Superior temporal gyrus (tissue), 1 donor: Measurements from ENCODE around the gene MRPL53.
A peak's percentile ranks its signal among the peaks of the same experiment; 100 is the strongest.
"Not testable (repeated sequence)": the region's sequence is repeated elsewhere in the genome, so short reads cannot be mapped to it uniquely, and the experiment has no call there.

ENCODE experiments used
- DNase-seq: peaks from one replicate; pipeline ENCODE4 v3.0.0-alpha.2; 2016; ENCODE audit errors: extremely low spot score

MRPL53 gene

DNA sequence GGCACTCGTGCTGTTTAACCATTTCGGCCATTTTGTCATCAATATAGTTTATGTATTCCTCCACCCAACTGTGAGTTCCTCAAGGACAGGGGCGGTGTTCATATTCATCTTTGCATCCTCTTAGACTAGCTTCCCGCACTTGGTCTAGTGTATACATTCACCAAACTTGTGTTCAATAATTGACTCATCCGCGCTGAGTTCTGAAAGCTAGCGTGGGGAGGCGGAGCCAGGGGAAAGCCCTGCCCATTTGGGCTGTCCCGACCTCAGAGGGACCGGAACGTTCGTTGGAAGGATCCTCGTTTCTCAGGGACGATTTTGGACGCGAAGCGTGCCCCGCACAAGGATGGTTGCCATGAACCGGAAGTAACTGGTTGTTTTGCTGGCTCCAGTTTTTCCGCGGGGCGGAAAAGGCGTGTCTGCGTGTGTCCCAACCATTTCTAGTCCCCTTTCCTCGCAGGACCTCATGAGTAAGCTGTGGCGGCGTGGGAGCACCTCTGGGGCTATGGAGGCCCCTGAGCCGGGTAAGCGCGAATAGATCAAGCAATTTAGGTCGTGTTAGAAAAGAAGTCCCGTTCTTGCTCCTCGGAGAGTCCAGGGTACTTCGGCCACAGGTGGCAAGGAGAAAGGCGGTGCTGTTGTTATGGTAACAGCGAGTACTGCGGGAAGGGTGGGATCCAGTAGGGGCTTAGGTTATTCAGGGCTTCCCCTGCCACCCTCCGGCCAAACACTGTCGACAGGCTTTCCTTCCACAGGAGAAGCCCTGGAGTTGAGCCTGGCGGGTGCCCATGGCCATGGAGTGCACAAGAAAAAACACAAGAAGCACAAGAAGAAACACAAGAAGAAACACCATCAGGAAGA lies 17.6 kb downstream of the MRPL53 start, which contains the start of gene INO80B:
Gene INO80B (plus strand): TSS at position 434 of the 858 bp plus-strand sequence. CDS start 30 bp downstream, at position 464.
- DNase-seq, result peak; percentile 100

DNA sequence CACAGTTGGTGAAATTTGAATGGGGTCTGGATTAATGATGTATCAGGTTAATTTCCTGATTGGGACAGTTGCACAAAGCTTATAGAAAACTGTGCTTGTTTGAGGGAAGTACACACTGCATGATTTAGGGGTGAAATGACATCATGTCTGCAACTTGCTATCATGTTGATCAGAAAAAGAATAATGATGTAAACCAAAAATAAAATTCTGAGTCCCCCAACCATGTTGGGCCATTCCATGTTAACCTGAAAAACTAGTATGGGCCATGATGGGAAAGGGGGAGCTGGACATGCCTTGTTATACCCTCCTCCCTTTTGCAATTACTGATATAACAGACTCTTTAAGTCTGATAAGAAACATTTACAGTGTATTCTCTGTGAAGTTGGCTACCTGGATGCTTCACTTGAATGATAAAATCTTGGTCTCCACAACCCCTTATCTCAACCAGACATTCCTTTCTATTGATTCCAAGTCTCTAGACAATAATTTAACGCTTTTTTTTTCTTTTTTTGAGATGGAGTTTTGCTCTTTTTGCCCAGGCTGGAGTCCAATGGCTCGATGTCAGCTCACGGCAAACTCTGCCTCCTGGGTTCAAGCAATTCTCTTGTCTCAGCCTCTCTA lies 21.8 kb downstream of the MRPL53 start:
- DNase-seq, result no peak

DNA sequence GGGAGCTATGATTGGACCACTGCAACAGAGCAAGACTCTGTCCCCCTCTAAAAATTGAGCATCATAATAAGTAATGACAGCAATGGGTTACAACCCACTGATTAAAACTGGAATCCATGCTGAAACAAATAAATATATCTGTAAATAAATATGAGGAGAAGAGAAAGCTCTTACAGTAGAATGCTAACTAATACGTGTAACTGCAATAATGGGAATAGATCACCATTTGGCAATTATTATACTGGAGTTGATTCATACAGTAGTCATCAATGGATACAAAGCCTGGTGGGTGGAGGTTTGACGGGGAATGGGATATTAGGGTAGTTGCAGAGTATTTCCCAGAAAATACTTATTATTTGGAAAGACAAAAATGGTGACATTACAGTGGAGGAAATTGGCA lies 23.7 kb downstream of the MRPL53 start:
- no peak for DNase-seq

DNA sequence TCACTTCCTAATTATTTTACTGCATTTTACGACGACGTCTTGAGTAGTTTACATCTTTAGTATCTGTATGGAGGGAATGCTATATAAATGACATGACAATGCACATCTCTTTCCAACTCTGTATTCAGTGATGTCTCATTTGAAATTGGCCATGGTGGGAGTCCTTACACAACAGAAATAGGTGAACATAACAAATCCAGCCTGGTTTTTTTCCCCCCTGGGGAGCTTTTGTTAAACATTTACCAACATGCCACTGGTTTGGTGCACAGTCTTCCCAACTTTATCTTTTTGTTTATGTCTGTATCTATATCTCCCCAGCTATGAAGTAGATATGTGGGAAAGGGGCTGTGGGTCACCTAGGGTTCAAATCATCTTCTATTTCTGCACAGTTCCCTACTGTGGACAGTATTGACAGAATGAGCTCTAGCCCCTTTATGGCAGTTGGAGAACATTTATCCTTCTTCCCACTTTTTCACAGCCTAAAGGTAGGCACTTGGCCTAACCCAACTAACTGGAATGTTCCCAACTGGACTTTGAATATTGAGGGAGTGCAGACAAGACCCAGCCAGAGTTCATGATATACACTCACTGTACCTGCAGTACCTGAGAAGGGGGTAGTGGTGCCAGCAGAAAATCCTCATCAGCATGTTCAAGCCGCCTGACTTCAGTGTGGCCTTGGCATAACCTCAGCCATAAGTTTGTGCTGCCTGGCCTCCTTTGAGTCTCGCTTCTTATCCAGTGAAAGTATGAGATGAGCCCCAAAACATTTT lies 25.1 kb downstream of the MRPL53 start:
- no peak for DNase-seq

DNA sequence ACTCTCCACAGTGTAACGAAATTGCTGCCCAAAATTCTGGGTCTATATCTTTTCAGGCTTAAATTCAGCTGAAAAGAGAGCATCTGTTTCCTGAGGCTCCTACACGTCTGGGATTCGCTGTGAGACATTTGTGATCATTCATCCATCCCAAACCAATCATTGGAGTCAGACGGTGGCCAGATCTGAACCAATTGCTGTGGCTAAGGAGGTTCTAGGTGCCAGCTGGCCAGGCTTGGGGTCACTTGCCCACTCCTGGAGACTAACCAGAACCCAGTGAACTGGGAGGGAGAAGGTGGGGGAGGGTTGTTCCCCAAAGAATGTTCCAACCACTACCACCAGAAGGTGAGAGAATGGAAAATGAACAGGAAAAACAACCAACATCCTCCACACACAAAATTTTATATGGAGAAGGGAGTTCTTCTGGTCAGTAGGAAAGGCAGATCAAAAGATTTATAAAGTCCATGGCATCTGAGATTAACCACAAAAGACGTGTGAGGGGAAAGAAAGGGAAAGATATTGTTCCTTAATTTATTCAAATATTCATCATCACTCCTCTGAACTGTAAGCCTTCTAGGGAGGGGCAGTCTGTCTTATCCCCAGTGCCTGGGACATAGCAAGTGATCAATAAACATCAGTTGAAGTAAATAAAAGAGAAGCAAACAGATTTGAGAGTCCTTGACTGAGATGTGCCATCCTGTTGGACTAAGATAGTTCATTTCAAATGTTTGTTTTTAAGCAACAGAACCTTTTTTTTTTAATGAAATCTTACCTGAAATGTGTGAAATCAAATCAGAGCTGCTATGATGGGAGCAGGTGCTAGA lies 27.8 kb downstream of the MRPL53 start:
- no peak for DNase-seq

DNA sequence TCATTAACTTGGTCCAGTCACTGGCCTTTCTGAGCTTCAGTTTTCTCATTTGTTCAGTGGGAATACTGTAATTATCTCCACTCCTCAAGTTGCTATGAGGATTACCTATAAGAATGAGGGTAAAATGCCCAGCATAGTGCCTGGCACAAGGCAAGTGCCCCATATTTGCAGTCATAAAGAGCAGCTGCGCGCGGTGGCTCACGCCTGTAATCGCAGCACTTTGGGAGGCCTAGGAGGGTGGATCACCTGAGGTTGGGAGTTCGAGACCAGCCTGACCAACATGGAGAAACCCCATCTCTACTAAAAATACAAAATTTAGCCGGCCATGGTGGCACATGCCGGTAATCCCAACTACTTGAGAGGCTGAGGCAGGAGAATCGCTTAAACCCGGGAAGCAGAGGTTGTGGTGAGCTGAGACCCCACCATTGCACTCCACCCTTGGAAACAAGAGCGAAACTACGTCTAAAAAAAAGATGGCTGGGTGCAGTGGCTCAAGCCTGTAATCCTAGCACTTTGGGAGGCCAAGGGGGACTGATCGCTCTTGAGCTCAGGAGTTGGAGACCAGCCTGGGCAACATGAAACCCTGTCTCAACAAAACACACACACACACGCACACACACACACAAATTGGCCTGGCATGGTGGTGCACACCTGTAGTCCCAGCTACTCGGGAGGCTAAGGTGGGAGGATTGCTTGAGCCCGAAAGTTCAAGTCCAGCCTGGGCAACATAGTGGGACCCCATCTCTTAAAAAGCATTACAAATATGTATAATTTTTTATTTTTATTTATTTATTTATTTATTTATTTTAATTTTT lies 29.8 kb downstream of the MRPL53 start:
- not testable (repeated sequence) for DNase-seq

DNA sequence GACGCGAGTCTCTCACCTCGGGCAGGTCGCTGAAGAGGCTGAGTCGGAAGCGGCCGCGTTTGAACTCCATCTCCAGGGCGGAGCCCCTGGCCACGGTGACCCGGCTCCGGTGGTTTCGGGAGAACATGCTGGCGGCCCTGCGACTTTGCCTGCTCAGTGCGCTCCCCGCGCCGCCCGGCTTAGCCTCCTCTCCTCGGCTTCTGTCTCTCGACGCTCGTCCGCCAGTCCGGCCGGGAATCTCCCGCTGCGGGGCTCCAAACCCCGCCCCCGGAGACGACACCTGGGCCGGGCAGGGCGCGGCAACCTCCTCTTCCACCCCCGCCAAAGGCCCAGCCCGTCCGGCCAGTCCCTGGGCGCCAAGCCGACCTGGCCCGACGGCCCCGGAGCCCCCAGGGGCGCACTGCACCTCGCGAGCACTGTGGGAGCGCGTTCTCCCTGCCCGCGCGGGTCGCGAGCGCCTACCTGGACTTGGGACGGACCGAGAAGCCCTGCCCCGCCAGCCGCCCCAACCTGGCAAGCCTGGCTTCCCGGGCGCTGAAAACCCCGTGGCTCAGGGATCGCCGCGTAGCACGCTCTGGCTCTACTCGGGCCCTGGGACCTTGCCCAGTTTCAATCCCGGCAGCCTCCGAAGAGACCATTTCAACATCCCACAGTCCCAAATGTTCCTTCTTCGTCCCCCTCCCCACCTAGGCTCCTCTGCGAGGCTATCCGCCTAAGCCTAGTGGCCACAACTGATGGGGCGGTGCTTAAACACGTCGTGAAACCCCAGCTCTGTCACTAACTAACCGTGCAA lies 30.6 kb downstream of the MRPL53 start, which contains the start of gene RTKN:
Gene RTKN (minus strand): TSS at position 248 of the 793 bp plus-strand sequence. CDS start 121 bp downstream, at position 127.
- DNase-seq, result no peak

DNA sequence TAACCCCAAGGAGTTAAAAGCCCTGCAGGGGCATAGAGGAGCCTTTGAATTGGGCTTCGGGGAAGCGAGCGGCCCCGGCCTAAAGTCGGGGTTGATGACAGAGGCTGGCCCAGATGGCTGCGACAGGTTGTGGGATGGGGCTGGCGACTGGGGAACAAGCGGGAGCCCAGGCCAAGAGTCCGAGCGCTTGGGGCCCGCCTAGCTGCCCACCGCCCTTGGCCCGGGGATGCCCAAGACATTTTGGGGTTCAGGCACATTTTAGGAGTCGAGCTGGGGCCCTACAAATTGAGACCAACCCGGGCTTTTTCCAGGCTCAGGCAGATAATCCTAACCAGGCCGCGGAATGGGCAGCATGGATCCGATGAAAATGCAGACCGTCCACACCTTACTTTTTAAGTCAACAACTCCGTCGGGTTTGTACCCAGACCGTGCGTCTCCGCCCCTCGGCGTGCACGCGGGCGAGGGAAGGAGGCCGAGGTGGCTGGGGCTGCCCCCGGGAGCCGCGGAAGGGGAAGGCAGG lies 31.2 kb downstream of the MRPL53 start:
- no peak for DNase-seq

DNA sequence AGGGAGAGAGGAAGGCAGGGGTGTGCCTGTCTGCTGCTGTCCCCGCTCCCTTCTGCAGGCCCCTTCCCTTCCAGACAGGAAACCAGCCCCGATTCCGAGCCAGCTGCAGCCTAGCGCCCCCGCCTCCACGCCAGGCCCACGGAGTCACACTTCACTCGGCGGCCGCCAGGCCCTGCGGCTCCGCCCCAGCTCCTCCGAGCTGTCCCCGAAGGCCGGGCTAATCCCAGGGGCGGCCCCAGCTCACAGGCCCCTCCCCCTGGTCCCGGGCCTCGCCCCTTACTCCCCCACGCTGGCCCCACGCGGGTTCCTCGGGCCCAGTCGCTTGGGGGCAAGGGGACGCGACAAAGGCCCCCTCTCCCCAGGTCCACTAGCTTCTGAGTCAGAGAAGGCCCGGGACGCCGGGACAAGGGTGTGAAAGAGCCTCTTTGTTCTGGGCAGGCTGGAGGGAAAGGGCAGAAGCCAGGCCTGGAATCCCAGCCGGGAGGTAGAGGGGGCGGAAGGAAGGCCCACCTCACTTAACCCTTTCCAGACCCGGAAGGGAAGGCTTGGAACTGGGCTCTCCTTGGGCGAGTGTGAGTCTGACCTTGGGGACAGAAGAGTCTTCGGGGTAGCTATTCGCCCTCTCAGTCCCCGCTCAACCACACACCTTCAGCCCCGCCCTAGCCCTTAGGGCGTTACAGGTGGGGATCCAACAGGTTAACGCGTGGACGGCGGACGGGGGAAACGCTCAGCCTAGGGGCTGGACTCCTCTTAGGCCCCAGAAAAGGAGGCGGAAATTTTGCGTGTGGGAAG lies 31.9 kb downstream of the MRPL53 start:
- DNase-seq, result peak; percentile 88

DNA sequence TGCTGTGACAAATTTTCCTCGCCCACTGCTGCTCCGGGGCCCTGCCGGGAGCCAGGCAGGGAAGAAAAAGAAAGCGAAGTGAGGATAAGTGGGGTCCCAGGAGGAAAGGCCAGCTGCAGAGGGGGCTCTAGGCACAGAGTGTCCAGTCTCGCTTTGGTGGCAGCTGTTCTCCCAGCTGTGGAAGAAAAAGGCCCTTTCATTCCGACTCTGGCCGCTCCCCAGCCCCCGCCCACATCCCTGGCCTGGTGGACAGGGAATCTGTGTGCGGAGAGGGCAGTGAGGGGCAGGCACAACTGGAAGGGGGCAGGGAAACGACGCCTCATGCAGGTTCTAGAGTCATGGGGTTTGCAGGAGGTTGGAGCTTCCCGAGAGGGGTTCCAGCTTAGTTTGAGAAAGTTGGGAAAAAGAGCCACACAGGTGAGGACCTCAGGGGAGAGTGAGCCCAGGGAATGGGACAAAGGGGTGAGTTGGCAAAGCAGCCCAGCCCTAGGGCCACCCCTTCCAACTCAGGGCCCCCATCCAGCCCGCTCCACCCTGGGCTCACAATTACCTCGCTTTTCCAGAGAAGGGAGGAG lies 32.6 kb downstream of the MRPL53 start:
- DNase-seq, result peak; percentile 93

DNA sequence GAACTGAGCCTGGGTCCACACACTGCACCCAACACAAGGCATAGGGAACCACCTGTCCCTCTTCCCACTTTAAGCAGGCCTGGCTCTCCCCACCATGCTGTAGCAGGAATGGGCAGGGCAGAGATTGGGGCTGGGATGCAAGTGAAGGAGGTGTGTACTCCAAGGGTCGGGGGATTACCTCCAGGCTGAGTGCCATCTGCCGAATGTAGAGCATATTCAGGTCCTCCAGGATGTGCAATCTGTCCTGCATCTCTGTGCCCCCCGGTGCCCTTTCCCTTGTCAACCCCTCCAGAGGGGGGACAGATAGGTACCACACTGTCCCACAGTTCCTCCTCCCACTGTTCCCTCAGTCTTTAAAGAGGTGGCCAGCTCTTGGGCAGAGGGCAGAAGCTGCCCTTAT lies 33.1 kb downstream of the MRPL53 start:
- no peak for DNase-seq

DNA sequence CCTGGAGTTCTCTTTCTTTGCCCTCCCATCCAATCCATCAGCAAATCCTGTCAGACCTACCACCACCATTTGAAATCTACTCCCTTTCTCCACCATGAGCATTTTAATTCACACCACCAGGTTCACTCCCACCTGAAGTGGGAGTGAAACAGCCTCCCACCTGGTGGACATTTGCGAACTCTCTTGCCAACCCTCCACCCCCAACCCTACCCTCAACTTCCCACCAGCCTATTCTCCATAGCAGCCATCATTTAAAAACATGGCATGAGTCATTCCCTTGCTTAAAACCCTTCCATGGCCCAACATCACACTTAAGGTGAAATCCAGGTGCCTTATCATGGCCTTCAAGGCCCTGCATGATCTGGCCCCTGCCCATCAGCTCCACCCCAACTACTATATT lies 34.2 kb downstream of the MRPL53 start:
- DNase-seq, result no peak

DNA sequence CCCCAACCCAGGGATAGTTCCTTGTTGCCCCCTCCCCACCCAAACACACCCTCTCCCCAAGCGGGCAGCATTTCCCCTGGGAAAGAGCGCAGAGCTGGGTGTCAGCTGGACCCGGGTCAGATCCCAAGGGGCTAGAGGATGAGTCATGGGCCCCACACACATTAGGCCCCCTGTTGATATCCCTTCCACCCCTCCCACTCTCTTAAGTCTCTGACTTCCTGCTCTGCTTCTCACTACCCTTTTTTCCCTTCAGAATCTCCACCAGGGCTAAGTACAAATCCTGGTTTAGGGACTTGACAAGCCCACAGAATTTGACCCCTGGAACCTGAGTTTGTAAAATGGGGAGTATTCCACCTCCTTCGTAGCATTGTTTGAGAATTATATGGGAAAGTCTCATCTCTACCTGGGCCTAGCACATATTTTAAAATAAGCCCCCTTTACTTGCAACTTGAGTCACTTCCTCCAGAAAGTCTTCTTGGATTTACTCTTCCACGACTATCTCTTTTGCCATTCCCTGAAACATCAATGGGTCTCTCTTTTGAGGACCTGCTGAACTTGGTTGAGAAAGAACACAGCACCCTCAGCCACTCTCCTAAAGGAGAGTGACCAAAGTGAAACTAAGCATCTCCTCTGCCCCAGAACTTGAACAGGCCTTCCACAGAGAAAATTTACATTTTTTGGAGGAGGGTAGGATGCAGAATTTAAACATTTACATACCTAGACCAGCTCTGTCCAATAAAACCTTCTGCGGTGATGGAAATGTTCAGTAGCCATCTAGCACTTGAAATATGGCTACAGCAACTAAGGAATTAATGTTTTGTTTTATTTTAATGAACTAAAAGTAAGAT lies 35.4 kb downstream of the MRPL53 start:
- DNase-seq, result no peak

DNA sequence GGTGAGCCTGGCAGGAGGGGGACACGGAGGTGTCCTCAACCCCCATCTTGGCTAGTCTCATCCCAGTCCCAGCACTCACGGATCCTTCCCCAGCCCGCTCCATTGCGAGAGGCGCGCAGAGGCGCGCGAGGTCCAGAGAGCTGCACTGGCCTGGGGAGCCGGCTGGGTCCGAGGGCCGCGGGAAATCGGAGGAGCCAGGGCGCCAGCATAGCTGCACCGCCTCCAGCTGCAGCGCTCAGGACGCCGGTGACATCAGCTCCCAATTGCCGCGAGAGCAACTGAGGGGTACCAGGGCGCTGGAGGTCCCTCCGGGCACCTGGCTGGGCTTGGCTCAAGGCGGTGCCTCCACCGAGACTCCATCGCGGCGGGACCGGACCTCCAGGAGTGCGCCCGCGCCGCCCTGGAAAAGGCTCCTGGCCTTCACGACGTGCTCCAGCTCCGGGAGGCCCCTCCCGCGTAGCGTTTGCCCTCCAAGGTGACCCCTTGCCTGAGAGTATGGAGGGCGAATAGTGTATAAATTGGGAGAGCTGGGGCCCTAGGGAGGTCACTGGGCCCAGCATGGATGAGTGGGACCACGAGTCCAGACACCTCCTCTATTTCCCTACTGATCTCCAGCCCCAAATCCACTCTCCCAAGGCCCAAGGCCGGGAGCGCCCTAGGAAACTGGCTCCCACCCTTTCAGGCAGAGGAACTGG lies 36.2 kb downstream of the MRPL53 start:
- no peak for DNase-seq

DNA sequence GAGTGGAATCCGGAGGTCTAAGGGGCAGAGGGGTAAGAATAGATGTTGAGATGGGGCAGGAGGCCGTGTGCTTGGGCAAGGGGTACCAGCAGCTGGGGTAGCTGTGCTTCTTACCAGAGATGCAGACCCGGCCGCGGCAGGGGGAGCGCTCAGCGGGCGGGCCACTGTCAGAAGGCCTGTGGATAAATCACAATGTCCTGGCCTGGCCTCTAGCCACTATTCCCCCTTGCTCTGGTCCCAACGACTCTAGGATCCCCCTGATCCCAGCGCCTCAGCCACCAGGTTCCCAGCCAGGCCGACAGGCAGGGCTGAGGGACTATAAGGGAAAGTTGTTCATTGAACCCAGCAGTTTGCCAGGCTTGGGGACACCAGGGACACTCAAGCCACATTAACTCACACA lies 42.0 kb downstream of the MRPL53 start:
- DNase-seq, result no peak
